Measurements from ENCODE around the gene UTS2R. TPM values are rescaled to one million over a fixed set of nuclear protein-coding genes. Genes with fewer than 3 reads are reported as not detected.
"Not testable (repeated sequence)": the region's sequence is repeated elsewhere in the genome, so short reads cannot be mapped to it uniquely, and the experiment has no call there.

UTS2R gene
- total RNA-seq, 1 experiment from 2014 or later: not detected

- H3K27ac Mint-ChIP-seq (ENCODE audit: low read depth, unreplicated experiment): no peak overlapping the region
- H3K9me3 Mint-ChIP-seq (ENCODE audit: unreplicated experiment): no peaks in the 10 kb centered on the region
- no peak overlapping the region for H3K4me3 Mint-ChIP-seq (ENCODE audit: unreplicated experiment)
- DNase-seq (ENCODE audit: unreplicated experiment): no peak
- intact Hi-C loops (cut with micrococcal nuclease): no loop called here
- no peak for TF ChIP-seq CTCF (IDR thresholded peaks at IDR 0.05; ENCODE audit: unreplicated experiment)
- BruUV-seq (replicated peaks): no TSS peak
- CTCF ChIA-PET: interaction anchor here (0.6 kb wide), 1 partner anchor 30 kb away, joined by 3 read pairs; no protein-coding TSS in a partner anchor
- peaks cover 31% of the 10 kb centered on the region for H3K27me3 Mint-ChIP-seq (ENCODE audit: insufficient read depth, unreplicated experiment)
- H3K4me1 Mint-ChIP-seq (ENCODE audit: insufficient read depth, unreplicated experiment): peaks cover 5% of the 10 kb centered on the region
- POLR2A ChIA-PET: interaction anchor here (0.5 to 0.6 kb wide), 2 partner anchors 158 to 185 kb away, joined by 3 to 6 read pairs; no protein-coding TSS in a partner anchor
- no peaks in the 10 kb centered on the region for H3K36me3 Mint-ChIP-seq (ENCODE audit: insufficient read depth, unreplicated experiment)
Observed at GRCh38 chr17:82375359-82376041, 3.9 kb downstream of the UTS2R start.

DNA sequence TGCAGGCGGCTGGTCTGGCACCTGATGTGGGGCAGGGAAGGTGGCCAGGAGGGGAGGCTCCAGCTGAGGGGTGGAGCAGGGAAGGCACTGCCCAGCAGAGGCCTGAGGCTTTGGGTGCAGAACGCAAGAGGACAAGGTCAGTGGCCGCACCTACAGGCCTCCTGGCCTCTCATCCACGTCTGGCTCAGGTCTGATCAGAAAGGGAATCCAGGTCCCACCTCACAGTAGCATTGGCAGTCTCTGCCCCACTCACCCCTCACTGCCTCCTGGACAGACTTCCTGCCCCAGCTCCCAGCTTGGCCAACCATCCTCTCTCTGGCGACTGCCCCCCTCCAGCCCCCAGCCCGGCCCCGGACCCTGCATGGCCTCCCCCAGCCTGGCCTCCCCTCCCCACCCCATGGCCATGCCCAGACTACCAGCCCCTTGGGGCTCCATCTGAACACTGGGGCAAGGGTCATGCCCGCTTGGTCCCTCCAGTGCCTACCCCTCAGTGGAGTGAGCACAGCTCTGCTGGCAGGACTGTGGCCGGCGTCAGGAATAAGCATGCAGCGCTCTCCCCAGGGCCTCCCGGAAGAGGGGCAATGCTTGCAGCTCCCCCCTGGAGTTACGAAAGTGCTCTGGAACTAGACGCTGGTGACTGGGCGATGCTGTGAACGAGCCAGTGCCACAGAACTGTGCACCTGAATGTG lies 4.6 kb downstream of the UTS2R start:
- CTCF ChIA-PET: interaction anchor here (0.6 kb wide), 1 partner anchor 29 kb away, joined by 3 read pairs; no protein-coding TSS in a partner anchor

DNA sequence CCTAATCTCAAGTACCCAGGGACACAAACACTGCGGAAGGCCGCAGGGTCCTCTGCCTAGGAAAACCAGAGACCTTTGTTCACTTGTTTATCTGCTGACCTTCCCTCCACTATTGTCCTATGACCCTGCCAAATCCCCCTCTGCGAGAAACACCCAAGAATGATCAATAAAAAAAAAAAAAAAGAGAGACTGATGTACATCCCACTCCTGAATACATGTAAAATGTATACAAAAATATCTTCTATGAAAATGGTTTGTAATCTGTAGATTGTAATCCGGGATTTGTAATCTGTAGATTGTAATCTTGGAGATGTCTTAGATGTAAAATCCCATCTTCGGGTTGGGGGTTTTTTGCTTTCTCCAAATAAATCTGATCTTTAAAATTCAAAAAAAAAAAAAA lies 5.7 kb downstream of the UTS2R start:
- CTCF ChIA-PET; POLR2A ChIA-PET; H3K27ac Mint-ChIP-seq (ENCODE audit: low read depth, unreplicated experiment); DNase-seq (ENCODE audit: unreplicated experiment); H3K4me3 Mint-ChIP-seq (ENCODE audit: unreplicated experiment); intact Hi-C loops (cut with micrococcal nuclease); H3K36me3 Mint-ChIP-seq (ENCODE audit: insufficient read depth, unreplicated experiment); H3K9me3 Mint-ChIP-seq (ENCODE audit: unreplicated experiment); BruUV-seq (replicated peaks): not testable (repeated sequence)
- Mint-ChIP-seq H3K27me3 (ENCODE audit: insufficient read depth, unreplicated experiment) (peaks cover 35% of the 10 kb centered on the region), H3K4me1 (ENCODE audit: insufficient read depth, unreplicated experiment) (peaks cover 11% of the 10 kb centered on the region)

More for the DNA sequence above, 4.6 kb downstream of the UTS2R start:
- Mint-ChIP-seq H3K4me3 (ENCODE audit: unreplicated experiment) (no peak overlapping the region), H3K36me3 (ENCODE audit: insufficient read depth, unreplicated experiment) (no peaks in the 10 kb centered on the region), H3K27ac (ENCODE audit: low read depth, unreplicated experiment) (no peak overlapping the region), H3K27me3 (ENCODE audit: insufficient read depth, unreplicated experiment) (peaks cover 30% of the 10 kb centered on the region), H3K9me3 (ENCODE audit: unreplicated experiment) (no peaks in the 10 kb centered on the region), H3K4me1 (ENCODE audit: insufficient read depth, unreplicated experiment) (peaks cover 8% of the 10 kb centered on the region)
- no peak for TF ChIP-seq CTCF (IDR thresholded peaks at IDR 0.05; ENCODE audit: unreplicated experiment)
- POLR2A ChIA-PET: interaction anchor here (0.5 to 0.6 kb wide), 2 partner anchors 157 to 184 kb away, joined by 3 to 6 read pairs; no protein-coding TSS in a partner anchor
- BruUV-seq (replicated peaks): no TSS peak
- no peak for DNase-seq (ENCODE audit: unreplicated experiment)
- intact Hi-C loops (cut with micrococcal nuclease): no loop called here

GRCh38 chr17:82377924-82378740 lies 6.6 kb downstream of the UTS2R start:
- Mint-ChIP-seq H3K27me3 (ENCODE audit: insufficient read depth, unreplicated experiment) (peaks cover 35% of the 10 kb centered on the region), H3K4me3 (ENCODE audit: unreplicated experiment) (no peak overlapping the region), H3K27ac (ENCODE audit: low read depth, unreplicated experiment) (no peak overlapping the region), H3K9me3 (ENCODE audit: unreplicated experiment) (no peaks in the 10 kb centered on the region), H3K4me1 (ENCODE audit: insufficient read depth, unreplicated experiment) (peaks cover 11% of the 10 kb centered on the region), H3K36me3 (ENCODE audit: insufficient read depth, unreplicated experiment) (no peaks in the 10 kb centered on the region)
- BruUV-seq (replicated peaks): no TSS peak
- CTCF ChIA-PET: no interaction called here
- intact Hi-C loops (cut with micrococcal nuclease): no loop called here
- POLR2A ChIA-PET: interaction anchor here (0.7 kb wide), 1 partner anchor 151 kb away, joined by 4 read pairs; no protein-coding TSS in a partner anchor
- DNase-seq (ENCODE audit: unreplicated experiment): no peak
- TF ChIP-seq CTCF (IDR thresholded peaks at IDR 0.05; ENCODE audit: unreplicated experiment): no peak
